GM12891 (cell line): Measurements from ENCODE around the gene PRKN.

Experiments used
- POLR2A ChIP-seq: IDR thresholded peaks from 2 replicates; pipeline ENCODE4 v1.6.1; 2011; ENCODE audit warnings: low read depth, low read length, control low read depth
- POLR2AphosphoS5 ChIP-seq: IDR thresholded peaks from 2 replicates; pipeline ENCODE4 v1.6.1; 2011; ENCODE audit warnings: low read depth, low read length, control low read depth
- POU2F2 ChIP-seq: IDR thresholded peaks from 2 replicates; pipeline ENCODE4 v1.6.1; 2011; ENCODE audit warnings: low read depth, mild to moderate bottlenecking, control low read depth, low read length, moderate library complexity
- SPI1 ChIP-seq: IDR thresholded peaks from 2 replicates; pipeline ENCODE4 v1.6.1; 2011; ENCODE audit warnings: low read depth, low read length, control low read depth
- TAF1 ChIP-seq: IDR thresholded peaks from 2 replicates; pipeline ENCODE4 v1.6.1; 2011; ENCODE audit warnings: low read depth, low read length, control low read depth

GRCh38 chr6:161446949-161447348 lies 1280.6 kb downstream of the PRKN start:
- TF ChIP-seq POLR2A (no peak), POLR2AphosphoS5 (no peak), TAF1 (no peak), POU2F2 (no peak), SPI1 (no peak)
